ENCODE measurements around the gene PDZD4. TPM values are rescaled to one million over a fixed set of nuclear protein-coding genes. Genes with fewer than 3 reads are reported as not detected.

The PDZD4 gene
- total and polyA plus RNA-seq, 10 of the 15 experiments (the other 5 are each of a cell fraction or from before 2014, with no cell fraction given) = 0.01 to 0.15 (median 0.04) TPM; not detected in 6

DNA sequence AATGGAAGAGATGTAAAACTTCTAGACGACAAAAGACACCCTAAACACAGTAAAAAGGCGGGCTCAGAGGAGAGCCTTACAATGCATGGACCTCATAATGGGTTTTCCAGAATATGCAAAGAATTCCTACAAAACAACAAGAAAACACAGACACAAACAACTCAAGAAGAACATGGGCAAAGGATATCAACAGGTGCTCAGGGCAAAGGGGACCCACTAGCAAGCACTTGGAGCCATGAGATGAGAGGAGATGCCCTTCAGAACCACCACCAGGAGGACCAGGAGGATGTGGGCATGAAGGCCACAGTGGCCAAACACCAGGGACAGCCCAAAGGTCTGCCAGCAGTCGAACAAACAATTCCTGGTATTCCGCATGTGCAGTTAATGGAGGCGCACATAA, 17.2 kb downstream of the PDZD4 start (continued):
- TF ChIP-seq ATF7 (IDR thresholded peaks at IDR 0.05; ENCODE audit: low read depth) (no peak), BACH1 (IDR thresholded peaks at IDR 0.05; ENCODE audit: borderline replicate concordance) (no peak), BRCA1 (IDR thresholded peaks at IDR 0.05; ENCODE audit: low read depth, low read length) (no peak), GATAD2B (conservative IDR thresholded peaks at IDR 0.05; ENCODE audit: low read depth) (no peak), MLLT1 (IDR thresholded peaks at IDR 0.05) (no peak), KLF5 (IDR thresholded peaks at IDR 0.05; ENCODE audit: partially characterized antibody) (no peak), ZBTB4 (CRISPR knock-in tag; IDR thresholded peaks at IDR 0.05) (no peak), MTA2 (IDR thresholded peaks at IDR 0.05; ENCODE audit: low read depth) (no peak), TAF1 (IDR thresholded peaks at IDR 0.05; ENCODE audit: borderline replicate concordance, low read depth, low read length) (no peak)
- TF ChIP-seq, protein P1, sequence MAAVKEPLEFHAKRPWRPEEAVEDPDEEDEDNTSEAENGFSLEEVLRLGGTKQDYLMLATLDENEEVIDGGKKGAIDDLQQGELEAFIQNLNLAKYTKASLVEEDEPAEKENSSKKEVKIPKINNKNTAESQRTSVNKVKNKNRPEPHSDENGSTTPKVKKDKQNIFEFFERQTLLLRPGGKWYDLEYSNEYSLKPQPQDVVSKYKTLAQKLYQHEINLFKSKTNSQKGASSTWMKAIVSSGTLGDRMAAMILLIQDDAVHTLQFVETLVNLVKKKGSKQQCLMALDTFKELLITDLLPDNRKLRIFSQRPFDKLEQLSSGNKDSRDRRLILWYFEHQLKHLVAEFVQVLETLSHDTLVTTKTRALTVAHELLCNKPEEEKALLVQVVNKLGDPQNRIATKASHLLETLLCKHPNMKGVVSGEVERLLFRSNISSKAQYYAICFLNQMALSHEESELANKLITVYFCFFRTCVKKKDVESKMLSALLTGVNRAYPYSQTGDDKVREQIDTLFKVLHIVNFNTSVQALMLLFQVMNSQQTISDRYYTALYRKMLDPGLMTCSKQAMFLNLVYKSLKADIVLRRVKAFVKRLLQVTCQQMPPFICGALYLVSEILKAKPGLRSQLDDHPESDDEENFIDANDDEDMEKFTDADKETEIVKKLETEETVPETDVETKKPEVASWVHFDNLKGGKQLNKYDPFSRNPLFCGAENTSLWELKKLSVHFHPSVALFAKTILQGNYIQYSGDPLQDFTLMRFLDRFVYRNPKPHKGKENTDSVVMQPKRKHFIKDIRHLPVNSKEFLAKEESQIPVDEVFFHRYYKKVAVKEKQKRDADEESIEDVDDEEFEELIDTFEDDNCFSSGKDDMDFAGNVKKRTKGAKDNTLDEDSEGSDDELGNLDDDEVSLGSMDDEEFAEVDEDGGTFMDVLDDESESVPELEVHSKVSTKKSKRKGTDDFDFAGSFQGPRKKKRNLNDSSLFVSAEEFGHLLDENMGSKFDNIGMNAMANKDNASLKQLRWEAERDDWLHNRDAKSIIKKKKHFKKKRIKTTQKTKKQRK (IDR thresholded peaks at IDR 0.05; ENCODE audit: low read depth, low read length) = no peak

All from GM12878 (cell line).